Measurements from ENCODE around the gene UBAC2.

UBAC2 gene

DNA sequence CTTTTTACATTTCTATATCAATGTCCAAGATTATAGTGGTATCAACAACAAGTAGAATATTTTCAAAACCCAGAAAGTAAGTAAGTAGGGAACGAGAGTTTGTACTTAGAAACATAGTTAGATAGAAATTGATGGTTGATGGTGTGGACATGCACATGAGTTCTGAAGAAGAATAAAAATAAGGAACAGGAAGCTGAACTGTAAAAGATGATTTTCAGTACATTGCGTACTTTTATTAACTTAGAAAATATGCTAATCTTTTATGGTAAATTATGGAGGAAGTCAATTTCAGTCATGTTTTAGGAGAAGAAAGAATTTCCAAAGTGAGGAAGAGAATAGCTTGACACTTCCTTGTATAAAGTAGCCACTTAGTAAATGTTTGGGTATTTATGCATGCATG, 69.9 kb downstream of the UBAC2 start:
- H3K36me3 ChIP-seq (ENCODE audit: control insufficient read depth, insufficient read depth, low read length) = 0 out of 2 replicates have a peak, but pooled peaks cover 5% of the 10 kb centered on the region

DNA sequence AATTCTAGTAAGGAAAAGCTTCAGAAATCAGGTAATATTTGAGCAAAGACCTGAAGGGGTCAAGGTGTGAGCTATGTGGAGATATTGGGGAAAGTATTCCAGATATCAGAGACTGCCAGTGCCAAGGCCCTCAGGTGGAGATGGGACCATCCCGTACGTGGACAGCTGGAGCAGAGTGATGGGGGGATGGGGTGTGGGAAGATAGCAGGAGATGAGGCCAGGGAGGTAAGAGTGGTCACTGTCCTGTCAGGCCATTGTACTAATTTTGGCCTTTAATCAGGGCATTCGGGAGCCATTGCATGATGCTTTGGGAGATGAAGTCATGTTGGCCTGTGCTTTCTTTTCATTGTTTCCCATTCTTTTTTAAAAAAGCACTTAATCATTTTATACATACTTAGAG, 70.6 kb downstream of the UBAC2 start:
- no peak overlapping the region for H3K27ac ChIP-seq (ENCODE audit: low read depth, low read length)
- H3K9me3 ChIP-seq (ENCODE audit: control insufficient read depth, insufficient read depth, low read length) = no peaks in the 10 kb centered on the region
- no peaks in the 10 kb centered on the region for H3K27me3 ChIP-seq (ENCODE audit: control insufficient read depth, insufficient read depth, low read length)
- no peak overlapping the region for H3K9ac ChIP-seq (ENCODE audit: low read depth, low read length)
- no peaks in the 10 kb centered on the region for H3K4me1 ChIP-seq (ENCODE audit: control insufficient read depth, insufficient read depth, low read length)
- H3K4me3 ChIP-seq (ENCODE audit: low read depth, low read length) = no peak overlapping the region
- H3K36me3 ChIP-seq (ENCODE audit: control insufficient read depth, insufficient read depth, low read length) = 0 out of 2 replicates have a peak, but pooled peaks cover 5% of the 10 kb centered on the region

More for the DNA sequence above, 69.9 kb downstream of the UBAC2 start:
- Histone ChIP-seq H3K27ac (ENCODE audit: low read depth, low read length) (no peak overlapping the region), H3K4me1 (ENCODE audit: control insufficient read depth, insufficient read depth, low read length) (no peaks in the 10 kb centered on the region), H3K27me3 (ENCODE audit: control insufficient read depth, insufficient read depth, low read length) (no peaks in the 10 kb centered on the region), H3K9me3 (ENCODE audit: control insufficient read depth, insufficient read depth, low read length) (no peaks in the 10 kb centered on the region), H3K9ac (ENCODE audit: low read depth, low read length) (no peak overlapping the region), H3K4me3 (ENCODE audit: low read depth, low read length) (no peak overlapping the region)

DNA sequence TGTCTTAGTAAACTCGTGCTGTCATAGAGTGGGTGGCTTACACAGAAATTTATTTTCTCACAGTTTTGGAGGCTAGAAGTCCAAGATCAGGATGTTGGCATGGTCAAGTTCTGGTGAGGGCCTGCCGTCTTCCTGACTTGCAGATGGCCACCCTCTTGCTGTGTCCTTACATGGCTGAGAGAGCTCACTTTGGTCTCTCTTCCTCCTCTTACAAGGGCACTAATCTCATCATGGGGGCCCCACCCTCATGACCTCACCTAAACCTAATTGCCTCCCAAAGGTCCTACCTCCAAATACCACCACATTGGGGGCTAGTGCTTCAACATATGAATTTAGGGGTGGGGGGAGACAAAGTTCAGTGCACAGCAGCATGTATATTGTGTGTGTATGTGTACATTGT, 71.8 kb downstream of the UBAC2 start:
- H3K4me3 ChIP-seq (ENCODE audit: low read depth, low read length) = no peak overlapping the region
- no peaks in the 10 kb centered on the region for H3K9me3 ChIP-seq (ENCODE audit: control insufficient read depth, insufficient read depth, low read length)
- H3K27me3 ChIP-seq (ENCODE audit: control insufficient read depth, insufficient read depth, low read length) = no peaks in the 10 kb centered on the region
- H3K27ac ChIP-seq (ENCODE audit: low read depth, low read length) = no peak overlapping the region
- 0 out of 2 replicates have a peak, but pooled peaks cover 5% of the 10 kb centered on the region for H3K36me3 ChIP-seq (ENCODE audit: control insufficient read depth, insufficient read depth, low read length)
- H3K9ac ChIP-seq (ENCODE audit: low read depth, low read length) = no peak overlapping the region
- H3K4me1 ChIP-seq (ENCODE audit: control insufficient read depth, insufficient read depth, low read length) = peaks cover 5% of the 10 kb centered on the region; the same call in 1 of the 2 replicates

DNA sequence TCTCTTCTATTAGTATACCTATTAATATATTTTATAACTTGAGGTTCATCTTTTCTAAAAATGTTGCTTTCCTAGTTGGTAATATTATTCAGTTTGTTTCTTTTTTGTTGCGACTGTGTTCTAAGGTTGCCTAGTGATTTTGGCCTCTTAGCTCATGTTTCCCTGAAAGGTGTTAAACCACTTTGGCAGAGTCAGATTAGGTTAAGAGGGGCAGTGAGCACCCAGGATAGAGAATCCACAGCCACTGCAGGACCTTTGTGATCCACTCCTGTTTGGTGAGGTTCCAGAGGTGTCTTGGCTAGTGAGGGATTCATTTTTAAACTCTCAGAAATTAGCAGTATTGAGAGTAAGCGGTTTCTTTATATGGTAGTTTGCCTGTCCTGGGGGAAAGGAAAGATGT, 72.5 kb downstream of the UBAC2 start:
- H3K4me1 ChIP-seq (ENCODE audit: control insufficient read depth, insufficient read depth, low read length) = peaks cover 5% of the 10 kb centered on the region; the same call in 1 of the 2 replicates
- H3K27me3 ChIP-seq (ENCODE audit: control insufficient read depth, insufficient read depth, low read length) = no peaks in the 10 kb centered on the region
- no peaks in the 10 kb centered on the region for H3K9me3 ChIP-seq (ENCODE audit: control insufficient read depth, insufficient read depth, low read length)
- H3K4me3 ChIP-seq (ENCODE audit: low read depth, low read length) = no peak overlapping the region
- H3K27ac ChIP-seq (ENCODE audit: low read depth, low read length) = no peak overlapping the region
- H3K36me3 ChIP-seq (ENCODE audit: control insufficient read depth, insufficient read depth, low read length) = no peaks in the 10 kb centered on the region
- no peak overlapping the region for H3K9ac ChIP-seq (ENCODE audit: low read depth, low read length)

DNA sequence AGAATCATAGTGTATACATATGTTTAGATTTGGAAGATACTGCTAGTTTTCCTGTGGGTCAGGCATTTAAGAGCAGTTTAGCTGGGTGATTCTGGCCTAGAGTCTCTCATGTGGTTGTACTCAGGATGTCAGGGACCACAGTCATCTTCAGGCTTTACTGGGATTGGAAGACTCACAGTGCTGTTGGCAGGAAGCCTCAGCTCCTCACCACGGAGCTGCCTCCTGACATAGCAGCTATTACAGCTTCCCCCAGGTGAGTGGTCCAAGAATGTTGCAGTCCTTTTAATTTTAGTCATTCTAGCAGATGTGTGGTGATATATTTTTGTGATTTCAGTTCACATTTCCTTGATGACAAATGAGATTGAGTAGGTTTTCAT, 74.4 kb downstream of the UBAC2 start:
- H3K27ac ChIP-seq (ENCODE audit: low read depth, low read length) = no peak overlapping the region
- peaks cover 10% of the 10 kb centered on the region for H3K4me1 ChIP-seq (ENCODE audit: control insufficient read depth, insufficient read depth, low read length)
- no peak overlapping the region for H3K9ac ChIP-seq (ENCODE audit: low read depth, low read length)
- 0 out of 2 replicates have a peak, but pooled peaks cover under 1% of the 10 kb centered on the region for H3K36me3 ChIP-seq (ENCODE audit: control insufficient read depth, insufficient read depth, low read length)
- no peaks in the 10 kb centered on the region for H3K27me3 ChIP-seq (ENCODE audit: control insufficient read depth, insufficient read depth, low read length)
- no peak overlapping the region for H3K4me3 ChIP-seq (ENCODE audit: low read depth, low read length)
- no peaks in the 10 kb centered on the region for H3K9me3 ChIP-seq (ENCODE audit: control insufficient read depth, insufficient read depth, low read length)

DNA sequence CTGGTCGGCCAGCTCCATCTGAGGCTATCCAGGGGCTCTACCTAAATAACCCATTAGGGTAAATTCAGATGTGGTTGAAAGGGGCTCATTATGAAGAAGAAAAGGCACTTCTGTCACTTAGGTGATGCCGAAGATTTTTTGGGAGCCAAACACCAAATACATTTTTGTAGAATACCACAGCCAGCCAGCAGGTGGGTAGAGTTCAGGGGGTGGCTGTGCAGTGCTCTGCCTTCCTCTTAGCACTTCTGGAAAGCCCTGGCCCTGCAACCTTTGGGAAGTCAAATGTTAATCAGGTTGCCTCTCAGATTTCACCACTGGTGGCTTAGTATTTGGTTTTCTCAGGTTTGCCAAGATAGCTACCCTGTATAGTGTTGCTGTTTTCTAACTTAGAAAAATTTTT, 76.1 kb downstream of the UBAC2 start:
- Histone ChIP-seq H3K9ac (ENCODE audit: low read depth, low read length) (no peak overlapping the region), H3K9me3 (ENCODE audit: control insufficient read depth, insufficient read depth, low read length) (no peaks in the 10 kb centered on the region), H3K4me1 (ENCODE audit: control insufficient read depth, insufficient read depth, low read length) (peaks cover 10% of the 10 kb centered on the region), H3K27me3 (ENCODE audit: control insufficient read depth, insufficient read depth, low read length) (no peaks in the 10 kb centered on the region), H3K4me3 (ENCODE audit: low read depth, low read length) (no peak overlapping the region), H3K36me3 (ENCODE audit: control insufficient read depth, insufficient read depth, low read length) (0 out of 2 replicates have a peak, but pooled peaks cover 4% of the 10 kb centered on the region), H3K27ac (ENCODE audit: low read depth, low read length) (no peak overlapping the region)

DNA sequence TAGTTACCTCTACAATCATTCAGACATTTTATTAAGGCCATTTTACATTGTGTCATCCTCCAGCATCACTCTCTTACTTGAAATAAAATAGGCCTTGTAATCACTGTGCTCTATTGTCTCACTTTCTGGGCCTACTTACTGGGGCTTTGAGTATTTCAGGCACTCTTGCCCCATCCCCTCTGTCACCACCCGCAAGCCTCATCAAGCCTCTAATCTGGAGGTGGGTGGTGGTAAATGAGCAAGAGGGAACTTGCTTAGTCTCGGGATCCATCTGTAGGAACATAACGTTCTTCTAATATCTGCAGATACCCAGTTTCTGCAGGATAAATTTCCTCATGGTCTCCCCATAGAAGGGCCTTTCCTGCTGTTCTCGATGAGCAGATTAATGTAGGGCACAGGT, 77.0 kb downstream of the UBAC2 start:
- Histone ChIP-seq H3K4me3 (ENCODE audit: low read depth, low read length) (no peak overlapping the region), H3K9ac (ENCODE audit: low read depth, low read length) (no peak overlapping the region), H3K36me3 (ENCODE audit: control insufficient read depth, insufficient read depth, low read length) (0 out of 2 replicates have a peak, but pooled peaks cover 4% of the 10 kb centered on the region), H3K4me1 (ENCODE audit: control insufficient read depth, insufficient read depth, low read length) (peaks cover 10% of the 10 kb centered on the region), H3K9me3 (ENCODE audit: control insufficient read depth, insufficient read depth, low read length) (no peaks in the 10 kb centered on the region), H3K27me3 (ENCODE audit: control insufficient read depth, insufficient read depth, low read length) (no peaks in the 10 kb centered on the region), H3K27ac (ENCODE audit: low read depth, low read length) (no peak overlapping the region)

DNA sequence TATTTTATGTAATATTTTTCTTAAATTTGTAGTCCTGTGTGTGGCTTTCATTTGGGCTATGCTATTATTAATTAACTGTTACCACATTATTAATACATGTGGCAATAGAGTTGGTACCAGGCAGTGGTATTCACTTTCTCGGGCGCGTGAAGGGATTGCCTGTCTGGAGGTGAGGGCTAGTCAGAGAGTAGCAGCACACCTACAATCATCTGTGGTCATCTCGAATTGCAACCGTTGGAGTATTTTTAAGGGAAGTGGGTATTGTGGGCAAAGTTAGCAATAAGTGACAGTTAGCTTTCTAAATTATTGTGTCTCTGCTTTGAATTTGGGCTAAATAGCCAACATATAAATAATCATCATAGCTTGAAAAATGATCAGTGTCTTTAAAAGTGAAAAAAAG, 77.5 kb downstream of the UBAC2 start:
- peaks cover 10% of the 10 kb centered on the region for H3K4me1 ChIP-seq (ENCODE audit: control insufficient read depth, insufficient read depth, low read length)
- no peak overlapping the region for H3K27ac ChIP-seq (ENCODE audit: low read depth, low read length)
- H3K4me3 ChIP-seq (ENCODE audit: low read depth, low read length) = no peak overlapping the region
- H3K36me3 ChIP-seq (ENCODE audit: control insufficient read depth, insufficient read depth, low read length) = 0 out of 2 replicates have a peak, but pooled peaks cover 4% of the 10 kb centered on the region
- no peak overlapping the region for H3K9ac ChIP-seq (ENCODE audit: low read depth, low read length)
- H3K9me3 ChIP-seq (ENCODE audit: control insufficient read depth, insufficient read depth, low read length) = no peaks in the 10 kb centered on the region
- H3K27me3 ChIP-seq (ENCODE audit: control insufficient read depth, insufficient read depth, low read length) = no peaks in the 10 kb centered on the region

DNA sequence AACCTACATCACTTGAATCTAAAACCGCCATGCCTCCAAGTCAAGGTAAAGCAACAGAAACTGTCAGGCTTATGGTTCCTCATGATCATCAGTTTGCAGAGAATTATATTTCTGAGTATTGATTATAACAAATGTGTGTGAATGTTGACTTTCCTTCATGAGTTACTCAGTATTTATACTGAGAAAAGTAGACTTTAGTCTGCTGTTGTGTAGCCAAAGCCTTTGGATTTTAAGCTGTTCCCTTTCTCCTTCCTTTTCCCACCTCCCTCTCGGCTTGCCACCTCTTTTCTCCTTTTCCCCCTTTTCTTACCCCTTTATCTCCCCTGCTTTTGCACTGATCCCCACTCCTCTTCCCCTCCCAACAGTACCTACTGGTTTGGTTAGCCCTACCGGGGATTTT, 78.2 kb downstream of the UBAC2 start:
- Histone ChIP-seq H3K4me1 (ENCODE audit: control insufficient read depth, insufficient read depth, low read length) (peaks cover 10% of the 10 kb centered on the region), H3K9ac (ENCODE audit: low read depth, low read length) (no peak overlapping the region), H3K27ac (ENCODE audit: low read depth, low read length) (no peak overlapping the region)

DNA sequence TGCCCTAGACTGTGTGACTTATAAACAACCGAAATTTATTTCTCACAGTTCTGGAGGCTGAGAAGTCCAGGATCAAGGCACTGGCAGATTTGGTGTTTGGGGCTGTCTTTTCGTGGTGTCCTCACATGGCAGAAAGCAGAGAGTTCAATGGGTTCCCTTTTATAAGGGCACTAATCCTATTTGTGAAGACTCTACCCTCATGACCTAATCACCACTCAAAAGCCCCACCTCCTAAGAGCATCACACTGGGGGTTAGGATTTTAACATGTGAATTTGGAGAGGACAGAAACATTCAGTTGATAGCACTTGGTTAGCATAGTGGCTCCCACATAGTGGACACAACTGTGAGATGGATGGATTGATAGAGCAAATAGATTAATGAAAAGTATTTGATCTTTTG, 79.0 kb downstream of the UBAC2 start:
- Histone ChIP-seq H3K9me3 (ENCODE audit: control insufficient read depth, insufficient read depth, low read length) (no peaks in the 10 kb centered on the region), H3K36me3 (ENCODE audit: control insufficient read depth, insufficient read depth, low read length) (0 out of 2 replicates have a peak, but pooled peaks cover 4% of the 10 kb centered on the region), H3K9ac (ENCODE audit: low read depth, low read length) (no peak overlapping the region), H3K4me1 (ENCODE audit: control insufficient read depth, insufficient read depth, low read length) (peaks cover 10% of the 10 kb centered on the region), H3K4me3 (ENCODE audit: low read depth, low read length) (no peak overlapping the region), H3K27ac (ENCODE audit: low read depth, low read length) (no peak overlapping the region), H3K27me3 (ENCODE audit: control insufficient read depth, insufficient read depth, low read length) (no peaks in the 10 kb centered on the region)

More for the DNA sequence above, 78.2 kb downstream of the UBAC2 start:
- Histone ChIP-seq H3K4me3 (ENCODE audit: low read depth, low read length) (no peak overlapping the region), H3K9me3 (ENCODE audit: control insufficient read depth, insufficient read depth, low read length) (no peaks in the 10 kb centered on the region), H3K27me3 (ENCODE audit: control insufficient read depth, insufficient read depth, low read length) (no peaks in the 10 kb centered on the region), H3K36me3 (ENCODE audit: control insufficient read depth, insufficient read depth, low read length) (0 out of 2 replicates have a peak, but pooled peaks cover 4% of the 10 kb centered on the region)

DNA sequence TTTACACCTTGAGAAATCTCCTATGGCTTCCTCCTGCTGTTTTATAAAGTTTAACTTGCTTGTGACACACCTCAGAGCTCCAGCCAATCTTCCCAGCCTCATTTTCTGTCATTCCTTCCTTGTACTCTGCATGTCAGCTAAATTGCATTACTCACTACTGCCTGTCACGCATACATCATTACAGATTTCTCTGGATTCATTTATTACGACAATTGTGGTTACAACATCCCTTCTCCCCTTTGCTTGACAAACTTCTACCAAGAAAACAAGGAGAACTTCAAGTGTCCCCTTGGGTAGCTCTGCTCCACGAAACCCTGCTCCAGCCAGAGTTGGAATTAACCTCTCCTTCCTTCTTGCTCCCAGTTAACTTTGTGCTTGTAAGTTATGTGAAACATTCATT, 79.5 kb downstream of the UBAC2 start:
- no peak overlapping the region for H3K27ac ChIP-seq (ENCODE audit: low read depth, low read length)
- H3K27me3 ChIP-seq (ENCODE audit: control insufficient read depth, insufficient read depth, low read length) = no peaks in the 10 kb centered on the region
- no peak overlapping the region for H3K4me3 ChIP-seq (ENCODE audit: low read depth, low read length)
- H3K36me3 ChIP-seq (ENCODE audit: control insufficient read depth, insufficient read depth, low read length) = 0 out of 2 replicates have a peak, but pooled peaks cover 4% of the 10 kb centered on the region
- H3K4me1 ChIP-seq (ENCODE audit: control insufficient read depth, insufficient read depth, low read length) = peaks cover 10% of the 10 kb centered on the region
- H3K9ac ChIP-seq (ENCODE audit: low read depth, low read length) = no peak overlapping the region
- H3K9me3 ChIP-seq (ENCODE audit: control insufficient read depth, insufficient read depth, low read length) = no peaks in the 10 kb centered on the region

Measured in HUES48 (cell line).